OCI-LY1 (cell line): ENCODE measurements around the gene ULBP2.

ENCODE experiments used
- H2AFZ ChIP-seq: fragments of 200-600 bp; sonication (generic), shearing (Covaris generic); 2 replicates; pipeline ENCODE4 v1.6.0; 2014; ENCODE audit warnings: antibody characterized with exemption, mild to moderate bottlenecking, low read length
- H3F3A ChIP-seq: fragments of 200-600 bp; sonication (generic), shearing (Covaris generic); 2 replicates; pipeline ENCODE4 v1.6.0; 2014; ENCODE audit warnings: mild to moderate bottlenecking, antibody characterized with exemption, low read length, moderate library complexity; ENCODE audit not compliant: insufficient read depth
- H3K27ac ChIP-seq: fragments of 200-600 bp; sonication (generic); 2 replicates; pipeline ENCODE4 v1.5.1; 2014; ENCODE audit warnings: low read length, mixed run types, mild to moderate bottlenecking, low read depth; ENCODE audit not compliant: poor library complexity, severe bottlenecking
- H3K27me3 ChIP-seq: fragments of 200-600 bp; sonication (generic); 2 replicates; pipeline ENCODE4 v1.6.0; 2014; ENCODE audit warnings: antibody characterized with exemption, mild to moderate bottlenecking, low read length, moderate library complexity; ENCODE audit not compliant: insufficient read depth
- H3K36me3 ChIP-seq: fragments of 200-600 bp; sonication (generic); 2 replicates; pipeline ENCODE4 v1.6.1; 2014; ENCODE audit warnings: mild to moderate bottlenecking, antibody characterized with exemption, low read length, moderate library complexity, mixed read lengths; ENCODE audit not compliant: insufficient read depth
- H3K4me1 ChIP-seq: fragments of 200-600 bp; sonication (generic); 2 replicates; pipeline ENCODE4 v1.5.1; 2014; ENCODE audit warnings: mild to moderate bottlenecking, low read length, moderate library complexity; ENCODE audit not compliant: insufficient read depth, severe bottlenecking
- H3K4me2 ChIP-seq: fragments of 200-600 bp; sonication (generic), shearing (Covaris generic); 2 replicates; pipeline ENCODE4 v1.6.1; 2014; ENCODE audit warnings: low read length
- H3K4me3 ChIP-seq: fragments of 200-600 bp; sonication (generic); 2 replicates; pipeline ENCODE4 v1.5.1; 2014; ENCODE audit warnings: low read length, low read depth, mild to moderate bottlenecking, mixed read lengths; ENCODE audit not compliant: poor library complexity, severe bottlenecking
- H3K79me2 ChIP-seq: fragments of 200-600 bp; shearing (Covaris generic); 2 replicates; pipeline ENCODE4 v1.6.1; 2016; ENCODE audit warnings: mixed run types, low read length, mixed read lengths; ENCODE audit not compliant: insufficient read depth
- H3K9ac ChIP-seq: fragments of 200-600 bp; sonication (generic), shearing (Covaris generic); 2 replicates; pipeline ENCODE4 v1.6.1; 2014; ENCODE audit warnings: mild to moderate bottlenecking, low read length, mixed read lengths
- H3K9me2 ChIP-seq: fragments of 200-600 bp; sonication (generic), shearing (Covaris generic); 2 replicates; pipeline ENCODE4 v1.6.1; 2014; ENCODE audit warnings: low read depth, mild to moderate bottlenecking, low read length, mixed read lengths
- H3K9me3 ChIP-seq: fragments of 200-600 bp; shearing (Covaris generic); 2 replicates; pipeline ENCODE4 v1.6.1; 2014; ENCODE audit warnings: low read length, mixed read lengths
- H4K20me1 ChIP-seq: fragments of 200-600 bp; sonication (generic), shearing (Covaris generic); 2 replicates; pipeline ENCODE4 v1.6.0; 2016; ENCODE audit warnings: mild to moderate bottlenecking, low read length; ENCODE audit not compliant: insufficient read depth
- CTCF ChIP-seq: fragments of 200-600 bp; sonication (generic), shearing (Covaris generic); IDR thresholded peaks from 2 replicates; pipeline ENCODE4 v1.5.1; 2017; ENCODE audit warnings: mild to moderate bottlenecking, antibody characterized with exemption, low read length, moderate library complexity, mixed read lengths
- EZH2 ChIP-seq: fragments of 200-600 bp; sonication (generic), shearing (Covaris generic); IDR thresholded peaks from 2 replicates; pipeline ENCODE4 v1.8.0; 2017; ENCODE audit warnings: borderline replicate concordance, mixed run types, mild to moderate bottlenecking, antibody characterized with exemption, low read length, moderate library complexity, mixed read lengths

ULBP2 gene

DNA sequence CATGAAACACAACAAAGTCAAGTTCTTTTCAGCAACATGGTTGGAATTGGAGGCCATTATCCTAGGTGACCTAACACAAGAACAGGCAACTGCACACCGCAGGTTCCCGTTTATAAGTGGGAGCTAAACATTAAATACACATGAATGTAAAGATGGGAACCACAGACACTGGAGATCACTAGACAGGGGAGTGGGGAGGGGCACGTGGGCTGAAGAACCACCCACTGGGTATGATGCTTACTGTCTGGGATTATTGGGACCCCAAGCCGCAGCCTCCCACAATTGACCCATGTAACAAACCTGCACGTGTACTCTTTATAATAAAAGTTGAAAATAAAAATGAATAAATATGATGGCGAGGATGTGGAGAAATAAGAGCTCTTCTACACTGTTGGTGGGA, 10.3 kb upstream of the ULBP2 start:
- Histone ChIP-seq H3K9ac (no peak overlapping the region), H3K27me3 (0 out of 2 replicates have a peak, but pooled peaks cover 4% of the 10 kb centered on the region), H2AFZ (no peak overlapping the region)

GRCh38 chr6:149933036-149933435, 8.8 kb upstream of the ULBP2 start:
- Histone ChIP-seq H3K36me3 (no peaks in the 10 kb centered on the region), H3K4me3 (no peak overlapping the region), H3K79me2 (no peaks in the 10 kb centered on the region), H2AFZ (no peak overlapping the region), H3K27ac (no peak overlapping the region), H3K9me3 (no peaks in the 10 kb centered on the region), H3K4me2 (no peak overlapping the region), H3K9ac (no peak overlapping the region), H3K4me1 (no peaks in the 10 kb centered on the region), H3F3A (no peaks in the 10 kb centered on the region), H3K9me2 (no peaks in the 10 kb centered on the region), H4K20me1 (no peaks in the 10 kb centered on the region), H3K27me3 (0 out of 2 replicates have a peak, but pooled peaks cover 4% of the 10 kb centered on the region)
- TF ChIP-seq CTCF (no peak), EZH2 (no peak)

More for the DNA sequence above, 10.3 kb upstream of the ULBP2 start:
- H3K36me3 ChIP-seq, result no peaks in the 10 kb centered on the region
- no peak overlapping the region for H3K27ac ChIP-seq
- H3F3A ChIP-seq, result no peaks in the 10 kb centered on the region
- H4K20me1 ChIP-seq, result no peaks in the 10 kb centered on the region
- no peaks in the 10 kb centered on the region for H3K79me2 ChIP-seq
- H3K9me2 ChIP-seq, result no peaks in the 10 kb centered on the region
- TF ChIP-seq CTCF (no peak), EZH2 (no peak)
- no peaks in the 10 kb centered on the region for H3K4me1 ChIP-seq
- H3K9me3 ChIP-seq, result no peaks in the 10 kb centered on the region
- no peak overlapping the region for H3K4me2 ChIP-seq
- no peak overlapping the region for H3K4me3 ChIP-seq

GRCh38 chr6:149933461-149933860, 8.4 kb upstream of the ULBP2 start:
- Histone ChIP-seq H3K9me2 (no peaks in the 10 kb centered on the region), H3K4me1 (peaks cover 4% of the 10 kb centered on the region), H3K79me2 (no peaks in the 10 kb centered on the region), H3K36me3 (no peaks in the 10 kb centered on the region), H3K9ac (no peak overlapping the region), H3K27me3 (peaks cover 8% of the 10 kb centered on the region; the same call in 1 of the 2 replicates), H3K4me3 (no peak overlapping the region), H3K27ac (no peak overlapping the region), H2AFZ (no peak overlapping the region), H3K4me2 (no peak overlapping the region), H3K9me3 (no peaks in the 10 kb centered on the region), H4K20me1 (no peaks in the 10 kb centered on the region), H3F3A (no peaks in the 10 kb centered on the region)
- TF ChIP-seq EZH2 (no peak), CTCF (no peak)
